ENCODE data around the gene C19orf38. TPM values are rescaled to one million over a fixed set of nuclear protein-coding genes. Genes with fewer than 3 reads are reported as not detected.

Gene C19orf38
- total RNA-seq, 1 experiment from 2014 or later: not detected

DNA sequence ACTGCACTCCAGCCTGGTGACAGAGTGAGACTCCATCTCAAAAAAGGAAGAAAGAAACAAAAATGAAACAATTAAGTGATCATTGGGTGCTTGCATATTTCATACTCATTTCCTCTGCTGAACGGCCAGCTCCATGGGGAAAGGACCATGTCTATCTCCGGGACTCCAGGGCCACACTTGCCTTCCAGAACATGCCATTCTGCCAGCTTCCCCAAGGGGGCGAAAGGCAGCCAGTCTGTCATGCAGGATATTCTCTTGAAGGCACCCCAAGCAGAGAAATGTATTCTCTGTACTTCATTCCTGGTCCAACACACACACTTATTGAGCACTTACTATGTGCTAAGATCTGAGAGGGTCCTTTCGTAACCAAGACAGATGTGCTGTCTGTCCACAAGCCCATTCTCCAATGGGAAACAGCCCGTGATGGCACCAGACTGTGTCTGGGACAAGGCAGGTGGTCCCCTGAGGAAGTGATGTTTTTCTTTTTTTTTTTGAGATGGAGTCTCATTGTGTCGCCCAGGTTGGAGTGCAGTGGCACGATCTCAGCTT, 13.0 kb downstream of the C19orf38 start:
- Histone ChIP-seq H3K79me2 (ENCODE audit: insufficient read depth, low read length) (no peaks in the 10 kb centered on the region; the same call in 1 of the 2 replicates), H4K5ac (ENCODE audit: insufficient read length, low read depth, low read length) (no peak overlapping the region), H4K8ac (replicated peaks; ENCODE audit: insufficient read length, low read depth, low read length) (no peak overlapping the region), H2BK15ac (ENCODE audit: low read depth, low read length) (no peak overlapping the region), H3K27ac (ENCODE audit: insufficient read length, low read depth, low read length) (no peak overlapping the region), H3K9me3 (ENCODE audit: control insufficient read depth, low read depth, low read length) (no peaks in the 10 kb centered on the region), H4K20me1 (ENCODE audit: control insufficient read depth, insufficient read depth, insufficient read length) (no peaks in the 10 kb centered on the region), H3K23ac (ENCODE audit: insufficient read length, low read depth, low read length) (no peak overlapping the region), H2AK5ac (ENCODE audit: insufficient read length, low read length) (no peak overlapping the region), H3K23me2 (ENCODE audit: insufficient read length, low read depth, low read length, poor library complexity, severe bottlenecking) (no peaks in the 10 kb centered on the region), H3T11ph (ENCODE audit: low read length) (no peak overlapping the region), H2AFZ (ENCODE audit: low read length) (no peak overlapping the region), H3K4me1 (ENCODE audit: insufficient read depth, low read length) (no peaks in the 10 kb centered on the region), H3K4ac (ENCODE audit: low read depth, low read length) (no peak overlapping the region), H3K56ac (ENCODE audit: insufficient read length, low read depth, low read length) (no peak overlapping the region), H3K14ac (ENCODE audit: insufficient read depth, low read length) (no peak overlapping the region), H3K9ac (ENCODE audit: extremely low read depth, insufficient read length, low read length) (no peak overlapping the region), H3K27me3 (ENCODE audit: insufficient read depth, low read length) (no peaks in the 10 kb centered on the region), H2BK5ac (ENCODE audit: insufficient read length, low read length) (no peak overlapping the region), H3K79me1 (ENCODE audit: insufficient read depth, low read depth, low read length, poor library complexity, severe bottlenecking) (no peaks in the 10 kb centered on the region), H3K4me2 (ENCODE audit: insufficient read depth, insufficient read length, low read length) (no peak overlapping the region), H4K91ac (ENCODE audit: insufficient read length, low read depth, low read length) (no peak overlapping the region), H3K18ac (ENCODE audit: insufficient read length, low read depth, low read length) (no peak overlapping the region), H2BK20ac (ENCODE audit: low read depth, low read length, poor library complexity, severe bottlenecking) (no peak overlapping the region), H2BK12ac (ENCODE audit: insufficient read length, low read depth, low read length) (no peak overlapping the region), H2BK120ac (ENCODE audit: low read depth, low read length, poor library complexity, severe bottlenecking) (no peak overlapping the region)
- Mint-ChIP-seq H3K27ac (no peak overlapping the region), H3K36me3 (ENCODE audit: insufficient read depth in 1 of 3, low read depth in 3 of 3) (no peaks in the 10 kb centered on the region), H3K4me3 (no peak overlapping the region), H3K9me3 (no peaks in the 10 kb centered on the region), H3K27me3 (ENCODE audit: low read depth) (no peaks in the 10 kb centered on the region), H3K4me1 (peaks cover 6 to 21% of the 10 kb centered on the region in 2 experiments)
- WGBS (ENCODE audit: extremely low coverage, insufficient read length, low lambda C conversion rate): no CpG with 5 or more reads among the region's 7 CpGs
- TF ChIP-seq, protein P1, sequence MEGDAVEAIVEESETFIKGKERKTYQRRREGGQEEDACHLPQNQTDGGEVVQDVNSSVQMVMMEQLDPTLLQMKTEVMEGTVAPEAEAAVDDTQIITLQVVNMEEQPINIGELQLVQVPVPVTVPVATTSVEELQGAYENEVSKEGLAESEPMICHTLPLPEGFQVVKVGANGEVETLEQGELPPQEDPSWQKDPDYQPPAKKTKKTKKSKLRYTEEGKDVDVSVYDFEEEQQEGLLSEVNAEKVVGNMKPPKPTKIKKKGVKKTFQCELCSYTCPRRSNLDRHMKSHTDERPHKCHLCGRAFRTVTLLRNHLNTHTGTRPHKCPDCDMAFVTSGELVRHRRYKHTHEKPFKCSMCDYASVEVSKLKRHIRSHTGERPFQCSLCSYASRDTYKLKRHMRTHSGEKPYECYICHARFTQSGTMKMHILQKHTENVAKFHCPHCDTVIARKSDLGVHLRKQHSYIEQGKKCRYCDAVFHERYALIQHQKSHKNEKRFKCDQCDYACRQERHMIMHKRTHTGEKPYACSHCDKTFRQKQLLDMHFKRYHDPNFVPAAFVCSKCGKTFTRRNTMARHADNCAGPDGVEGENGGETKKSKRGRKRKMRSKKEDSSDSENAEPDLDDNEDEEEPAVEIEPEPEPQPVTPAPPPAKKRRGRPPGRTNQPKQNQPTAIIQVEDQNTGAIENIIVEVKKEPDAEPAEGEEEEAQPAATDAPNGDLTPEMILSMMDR (conservative IDR thresholded peaks at IDR 0.05): peak; percentile 71
- DNase-seq: peak; percentile 75
